ENCODE data around the gene USP8. TPM values are rescaled to one million over a fixed set of nuclear protein-coding genes. Genes with fewer than 3 reads are reported as not detected.
"Not testable (repeated sequence)": the region's sequence is repeated elsewhere in the genome, so short reads cannot be mapped to it uniquely, and the experiment has no call there.

USP8 gene
- 17.6 TPM for polyA plus RNA-seq (2012; ENCODE audit: low read depth, missing spikeins)

DNA sequence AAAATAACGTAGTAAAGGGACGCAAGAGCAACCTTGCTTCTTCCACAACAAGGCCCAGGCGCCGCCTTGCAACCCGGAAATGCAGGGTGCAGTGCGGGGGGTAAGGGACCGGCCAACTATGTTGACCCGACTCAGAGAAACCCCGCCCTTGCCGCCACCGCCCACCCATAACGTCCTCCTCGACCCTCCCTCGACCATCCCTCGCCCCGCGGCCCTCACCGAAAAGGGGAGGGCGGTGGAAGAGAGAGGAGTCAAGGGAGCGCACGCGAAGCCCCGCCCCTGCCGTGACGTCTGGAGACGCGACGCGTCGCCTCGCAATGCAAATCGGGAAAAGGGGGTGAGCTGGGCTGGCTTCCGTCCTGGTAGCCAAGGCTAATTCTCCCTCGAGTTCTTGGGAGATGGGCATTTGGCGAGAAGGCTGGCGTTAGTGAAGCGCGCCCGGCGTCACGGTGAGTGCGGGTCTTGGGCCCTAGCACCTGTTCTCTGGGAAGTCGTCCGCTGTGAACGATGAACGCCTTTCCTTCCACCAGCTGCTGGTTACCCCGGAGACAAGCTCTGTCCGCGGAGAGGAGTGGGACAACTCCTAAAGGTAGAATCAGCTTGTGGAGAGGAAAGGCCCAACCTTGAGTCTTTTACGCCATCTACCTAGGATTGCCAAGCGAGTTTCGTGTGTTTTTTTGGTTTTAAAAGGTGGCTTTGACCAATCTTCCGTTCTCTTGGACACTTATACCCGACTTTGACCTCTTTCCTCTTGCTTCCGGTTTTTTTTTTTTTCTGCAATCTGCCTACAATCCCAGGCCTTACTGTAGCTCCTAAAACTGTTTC lies at the start of gene USP8:
Gene USP8, plus strand, starts transcription at position 340 of the 825 bp plus-strand sequence. CDS start 14,669 bp downstream, outside the sequence.
- DNase-seq (ENCODE audit: insufficient read length, low spot score), result peak; percentile 77
- 0 out of 2 replicates have a peak, but pooled peaks have one; percentile 31 for TF ChIP-seq SPI1 (IDR thresholded peaks at IDR 0.05; ENCODE audit: low read depth, low read length)
- peak; percentile 94 for TF ChIP-seq POLR2A (IDR thresholded peaks at IDR 0.05; ENCODE audit: low read depth, low read length)
- TF ChIP-seq POU2F2 (IDR thresholded peaks at IDR 0.05; ENCODE audit: low read depth, low read length), result peak; percentile 98
- TF ChIP-seq POLR2AphosphoS5 (IDR thresholded peaks at IDR 0.05; ENCODE audit: low read depth, low read length), result peak; percentile 94
- peak; percentile 83 for TF ChIP-seq TAF1 (IDR thresholded peaks at IDR 0.05; ENCODE audit: low read depth, low read length)
- TF ChIP-seq PAX5 (IDR thresholded peaks at IDR 0.05; ENCODE audit: insufficient read depth, low read length, severe bottlenecking), result no peak
- FAIRE-seq, result peak; percentile 96

DNA sequence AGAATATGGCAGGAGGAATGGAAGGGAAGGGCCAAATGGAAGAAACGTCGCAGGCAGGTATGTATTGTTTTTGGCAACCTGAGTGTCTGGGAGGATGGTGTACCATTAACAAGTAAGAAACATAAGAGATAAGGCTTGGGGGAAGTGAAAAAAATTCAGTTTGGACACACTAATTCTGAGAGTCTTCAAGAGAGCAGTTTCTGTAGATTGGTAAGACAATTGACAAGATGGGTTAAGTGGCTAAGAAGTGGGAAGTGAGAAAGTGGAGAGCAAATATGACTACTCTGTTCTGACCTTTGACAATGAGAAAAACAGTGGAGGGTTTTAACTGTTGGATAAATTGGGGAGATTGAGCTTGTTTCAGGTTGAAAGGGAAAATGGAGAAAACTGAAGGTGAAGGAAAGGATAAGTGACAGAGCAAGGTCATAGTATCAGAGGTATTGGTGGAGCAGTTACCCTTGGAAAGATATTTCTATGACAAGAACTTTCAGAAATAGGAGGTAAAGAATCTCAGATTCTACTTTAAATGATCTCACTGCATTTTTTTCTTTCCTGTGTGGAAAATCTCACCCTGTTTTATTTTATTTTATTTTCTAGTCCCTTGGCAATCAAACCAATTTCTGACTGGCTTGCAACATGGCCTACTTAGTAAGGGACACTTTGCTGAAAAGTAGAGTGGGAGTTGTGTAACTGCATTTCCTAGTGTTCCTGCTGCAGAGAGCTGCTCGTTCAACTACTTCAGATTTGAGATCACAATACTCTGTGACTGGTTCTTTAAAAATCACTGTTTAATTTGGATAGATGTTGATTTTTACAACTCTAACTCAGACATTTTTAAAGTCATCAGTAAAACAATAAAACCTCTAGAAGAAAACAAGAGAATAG lies 46.1 kb upstream of the USP8 start:
- DNase-seq (ENCODE audit: insufficient read length, low spot score), result peak; percentile 44
- peak; percentile 90 for FAIRE-seq
- TF ChIP-seq SPI1 (IDR thresholded peaks at IDR 0.05; ENCODE audit: low read depth, low read length) (peak; percentile 99), POU2F2 (IDR thresholded peaks at IDR 0.05; ENCODE audit: low read depth, low read length) (no peak)

DNA sequence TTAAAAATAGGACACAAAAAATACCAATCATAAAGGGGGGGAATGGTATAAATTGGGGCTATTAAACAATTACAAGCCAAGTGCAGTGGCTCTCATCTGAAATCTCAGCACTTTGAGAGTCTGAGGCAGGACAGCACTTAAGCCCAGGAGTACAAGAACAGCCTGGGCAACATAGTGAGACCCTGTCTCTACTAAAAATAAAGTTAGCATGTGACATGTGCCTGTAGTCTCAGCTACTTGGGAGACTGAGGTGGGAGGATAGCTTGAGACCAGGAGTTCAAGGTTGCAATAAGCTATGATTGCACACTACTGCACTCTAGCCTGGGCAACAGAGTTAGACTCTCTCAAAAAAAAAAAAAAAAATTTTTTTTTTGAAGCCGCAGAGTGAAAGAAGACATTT lies 45.4 kb upstream of the USP8 start:
- TF ChIP-seq PAX5 (IDR thresholded peaks at IDR 0.05; ENCODE audit: insufficient read depth, low read length, severe bottlenecking) (no peak), SPI1 (IDR thresholded peaks at IDR 0.05; ENCODE audit: low read depth, low read length) (no peak), TAF1 (IDR thresholded peaks at IDR 0.05; ENCODE audit: low read depth, low read length) (no peak), POU2F2 (IDR thresholded peaks at IDR 0.05; ENCODE audit: low read depth, low read length) (no peak), POLR2A (IDR thresholded peaks at IDR 0.05; ENCODE audit: low read depth, low read length) (no peak), POLR2AphosphoS5 (IDR thresholded peaks at IDR 0.05; ENCODE audit: low read depth, low read length) (no peak)
- FAIRE-seq (no peak), DNase-seq (ENCODE audit: insufficient read length, low spot score) (no peak)

DNA sequence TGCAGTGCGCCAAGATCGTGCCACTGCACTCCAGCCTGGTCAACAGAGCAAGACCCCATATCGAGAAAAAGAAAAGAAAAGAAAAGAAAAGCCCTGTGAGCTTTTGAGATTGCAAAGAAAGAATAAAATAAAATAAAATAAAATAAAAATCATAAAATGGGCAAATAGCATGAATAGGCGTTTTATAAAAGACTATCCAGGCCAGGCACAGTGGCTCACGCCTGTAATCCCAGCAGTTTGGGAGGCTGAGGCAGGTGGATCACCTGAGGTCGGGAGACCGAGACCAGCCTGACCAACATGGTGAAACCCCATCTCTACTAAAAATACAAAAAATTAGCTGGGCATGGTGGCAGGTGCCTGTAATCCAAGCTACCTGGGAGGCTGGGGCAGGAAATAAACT lies 44.8 kb upstream of the USP8 start:
- FAIRE-seq; DNase-seq (ENCODE audit: insufficient read length, low spot score): not testable (repeated sequence)

DNA sequence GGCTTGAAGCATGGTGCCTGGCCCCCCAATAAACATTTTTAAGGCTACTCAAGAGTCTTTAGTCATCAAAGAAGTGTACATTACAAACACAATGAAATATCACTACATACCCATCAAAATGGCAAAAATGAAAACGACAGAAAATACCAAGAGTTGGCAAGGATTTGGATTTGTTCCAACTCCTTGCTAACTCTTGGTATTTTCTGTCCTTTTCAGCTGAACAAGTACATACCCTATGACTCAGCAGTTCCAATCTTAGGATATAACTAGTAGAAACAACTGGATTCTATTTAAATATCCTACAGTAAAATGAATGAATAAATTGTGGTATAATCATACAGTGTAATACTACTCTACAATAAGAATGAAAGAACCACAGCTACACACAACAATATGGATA lies 44.1 kb upstream of the USP8 start:
- DNase-seq (ENCODE audit: insufficient read length, low spot score) (no peak), FAIRE-seq (no peak)
- TF ChIP-seq POLR2AphosphoS5 (IDR thresholded peaks at IDR 0.05; ENCODE audit: low read depth, low read length) (no peak), POLR2A (IDR thresholded peaks at IDR 0.05; ENCODE audit: low read depth, low read length) (no peak), PAX5 (IDR thresholded peaks at IDR 0.05; ENCODE audit: insufficient read depth, low read length, severe bottlenecking) (no peak)

DNA sequence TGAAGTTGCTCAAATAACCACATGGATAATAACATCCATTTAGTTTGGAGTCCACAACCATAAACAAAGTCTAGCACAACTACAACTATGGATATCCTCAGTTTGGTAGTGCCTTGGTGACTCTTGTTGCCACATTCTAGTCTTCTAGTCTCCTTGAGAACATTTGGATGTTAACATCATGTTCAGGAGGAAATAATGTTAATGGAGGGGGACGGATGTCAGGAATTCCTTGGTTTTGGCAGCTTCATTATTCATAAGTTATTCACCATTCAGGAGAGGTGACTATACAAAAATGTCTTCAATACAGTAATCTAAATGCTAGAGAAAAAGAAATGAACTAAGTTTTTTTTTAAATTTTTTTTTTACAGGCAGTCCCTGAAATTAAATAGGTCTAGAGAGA lies 42.8 kb upstream of the USP8 start:
- FAIRE-seq, result no peak
- no peak for DNase-seq (ENCODE audit: insufficient read length, low spot score)
- TF ChIP-seq POLR2AphosphoS5 (IDR thresholded peaks at IDR 0.05; ENCODE audit: low read depth, low read length) (no peak), PAX5 (IDR thresholded peaks at IDR 0.05; ENCODE audit: insufficient read depth, low read length, severe bottlenecking) (no peak), POLR2A (IDR thresholded peaks at IDR 0.05; ENCODE audit: low read depth, low read length) (no peak), POU2F2 (IDR thresholded peaks at IDR 0.05; ENCODE audit: low read depth, low read length) (no peak), SPI1 (IDR thresholded peaks at IDR 0.05; ENCODE audit: low read depth, low read length) (no peak), TAF1 (IDR thresholded peaks at IDR 0.05; ENCODE audit: low read depth, low read length) (no peak)

DNA sequence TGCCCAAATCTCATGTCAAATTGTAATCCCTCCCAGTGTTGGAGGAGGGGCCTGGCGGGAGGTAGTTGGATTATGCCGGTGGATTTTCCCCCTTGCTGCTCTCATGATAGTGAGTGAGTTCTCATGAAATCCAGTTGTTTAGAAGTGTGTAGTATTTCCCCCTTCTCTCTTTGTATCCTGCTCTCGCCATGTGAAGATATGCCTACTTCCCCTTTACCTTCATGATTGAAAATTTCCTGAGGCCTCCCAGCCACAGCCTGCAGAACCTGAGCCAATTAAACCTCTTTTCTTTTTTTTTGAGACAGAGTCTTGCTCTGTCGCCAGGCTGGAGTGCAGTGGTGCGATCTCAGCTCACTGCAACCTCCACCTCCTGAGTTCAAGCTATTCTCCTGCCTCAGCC lies 41.8 kb upstream of the USP8 start:
- FAIRE-seq; DNase-seq (ENCODE audit: insufficient read length, low spot score): not testable (repeated sequence)

DNA sequence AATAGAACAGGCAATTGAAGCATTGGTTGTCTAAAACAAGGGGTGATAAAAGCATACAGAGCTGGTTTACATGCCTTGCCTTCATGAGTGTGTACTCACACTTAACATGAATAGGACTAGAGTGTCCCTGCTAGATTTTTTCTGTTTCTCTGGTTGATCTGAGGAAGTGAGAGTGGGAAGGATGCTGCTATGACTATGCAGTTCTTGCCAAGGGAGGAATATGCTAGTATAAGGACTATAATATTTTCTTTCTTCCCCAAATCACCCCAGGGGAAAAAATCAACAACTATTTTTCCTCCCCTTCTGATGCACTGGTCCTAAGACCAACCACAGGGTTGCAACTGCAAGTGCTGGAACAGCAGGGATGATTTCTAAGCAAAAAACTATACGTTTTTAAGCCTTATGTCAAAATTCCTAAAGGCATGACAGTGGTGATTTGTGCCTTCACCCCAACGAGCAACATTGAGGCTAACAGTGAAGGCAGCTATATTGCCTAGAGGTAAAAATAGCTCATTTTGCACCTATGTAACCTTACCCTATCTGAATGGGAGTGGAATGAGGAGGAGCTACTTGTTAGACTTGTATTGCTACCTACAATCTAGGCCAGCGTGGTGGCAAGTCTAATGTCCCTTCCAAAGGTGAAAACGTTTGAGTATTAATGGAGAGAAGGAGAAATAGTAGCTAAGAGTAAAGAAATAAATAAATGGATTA lies 33.5 kb upstream of the USP8 start:
- DNase-seq (ENCODE audit: insufficient read length, low spot score) (no peak), FAIRE-seq (peak; percentile 48)
- TF ChIP-seq PAX5 (IDR thresholded peaks at IDR 0.05; ENCODE audit: insufficient read depth, low read length, severe bottlenecking) (no peak), SPI1 (IDR thresholded peaks at IDR 0.05; ENCODE audit: low read depth, low read length) (peak; percentile 96), POU2F2 (IDR thresholded peaks at IDR 0.05; ENCODE audit: low read depth, low read length) (no peak), POLR2AphosphoS5 (IDR thresholded peaks at IDR 0.05; ENCODE audit: low read depth, low read length) (no peak), TAF1 (IDR thresholded peaks at IDR 0.05; ENCODE audit: low read depth, low read length) (no peak)

DNA sequence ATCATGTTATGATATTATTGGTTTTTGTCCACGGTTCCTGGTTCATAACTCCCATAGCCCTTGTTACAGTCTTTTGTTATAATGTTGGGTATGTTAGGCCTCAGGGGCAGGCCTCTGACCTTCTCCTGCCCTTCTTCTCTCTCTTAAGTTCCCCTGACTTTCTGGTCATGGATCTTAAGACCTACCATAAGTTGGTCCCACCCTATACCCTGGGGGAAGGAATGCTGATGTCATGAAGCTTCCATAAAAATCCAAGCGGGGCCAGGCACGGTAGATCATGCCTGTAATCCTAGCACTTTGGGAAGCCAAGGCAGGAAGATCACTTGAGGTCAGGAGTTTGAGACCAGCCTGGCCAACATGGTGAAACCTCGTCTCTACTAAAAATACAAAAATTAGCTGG lies 32.6 kb upstream of the USP8 start:
- not testable (repeated sequence) for FAIRE-seq

DNA sequence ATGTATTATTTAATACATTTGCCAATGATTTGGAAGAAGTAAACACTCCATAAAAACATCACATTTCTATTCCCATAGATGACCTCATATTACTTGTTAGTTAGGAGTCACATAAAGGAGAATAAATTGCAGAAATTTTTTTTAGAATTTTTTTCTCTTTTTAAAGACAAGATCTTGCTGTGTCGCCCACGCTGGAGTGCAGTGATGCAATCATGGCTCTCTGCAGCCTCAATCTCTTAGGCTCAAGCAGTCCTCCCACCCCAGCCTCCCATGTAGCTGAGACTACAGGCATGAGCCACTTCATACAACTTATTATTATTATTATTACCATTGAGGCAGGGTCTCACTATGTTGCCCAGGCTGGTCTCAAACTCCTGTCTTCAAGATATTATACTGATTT lies 12.3 kb upstream of the USP8 start:
- TF ChIP-seq TAF1 (IDR thresholded peaks at IDR 0.05; ENCODE audit: low read depth, low read length), result no peak
- no peak for TF ChIP-seq PAX5 (IDR thresholded peaks at IDR 0.05; ENCODE audit: insufficient read depth, low read length, severe bottlenecking)
- TF ChIP-seq POLR2AphosphoS5 (IDR thresholded peaks at IDR 0.05; ENCODE audit: low read depth, low read length), result no peak
- FAIRE-seq (no peak), DNase-seq (ENCODE audit: insufficient read length, low spot score) (no peak)

More for the DNA sequence above, 32.6 kb upstream of the USP8 start:
- not testable (repeated sequence) for DNase-seq (ENCODE audit: insufficient read length, low spot score)
